ENCODE measurements around the gene SORCS1. TPM values are rescaled to one million over a fixed set of nuclear protein-coding genes. Genes with fewer than 3 reads are reported as not detected.

The SORCS1 gene
- total and polyA plus RNA-seq, 2 of the 8 experiments (the other 6 are each of a cell fraction or from before 2014, with no cell fraction given), result 4.1 to 4.6 TPM

- Histone ChIP-seq H3K23me2 (ENCODE audit: low read depth, low read length) (no peaks in the 10 kb centered on the region), H3K4me1 (replicated peaks in 1 of 4; ENCODE audit: control insufficient read depth in 3 of 4, insufficient read depth in 4 of 4, low read length in 3 of 4) (peaks cover 6 to 10% (median 8%) of the 10 kb centered on the region in 4 experiments; a peak in 6 of 7 replicates), H3K36me3 (ENCODE audit: control insufficient read depth in 2 of 4, insufficient read depth in 4 of 4, low read length in 3 of 4) (no peaks in the 10 kb centered on the region), H2BK120ac (replicated peaks; ENCODE audit: low read depth, low read length) (no peak overlapping the region), H3K18ac (ENCODE audit: extremely low read depth, low read length) (no peak overlapping the region), H2BK15ac (ENCODE audit: low read length) (no peak overlapping the region), H4K20me1 (replicated peaks in 1 of 2; ENCODE audit: control insufficient read depth in 1 of 2, insufficient read depth in 2 of 2, low read length in 2 of 2) (no peaks in the 10 kb centered on the region), H3K4me3 (ENCODE audit: extremely low read depth in 1 of 4, insufficient read depth in 2 of 4, low read depth in 3 of 4, low read length in 4 of 4) (no peak overlapping the region), H2BK12ac (ENCODE audit: low read depth, low read length) (no peak overlapping the region), H3K9ac (replicated peaks in 1 of 4; ENCODE audit: extremely low read depth in 1 of 4, low read depth in 3 of 4, low read length in 3 of 4) (no peak overlapping the region), H3K79me2 (ENCODE audit: control insufficient read depth in 1 of 2, insufficient read depth in 2 of 2, low read length in 2 of 2) (no peaks in the 10 kb centered on the region), H2BK5ac (ENCODE audit: low read depth, low read length) (no peak overlapping the region), H3K9me3 (ENCODE audit: insufficient read depth in 2 of 2, low read depth in 1 of 2, low read length in 1 of 2) (no peaks in the 10 kb centered on the region), H2BK20ac (ENCODE audit: low read length) (no peak overlapping the region), H3K23ac (ENCODE audit: insufficient read length) (no peak overlapping the region), H4K91ac (replicated peaks; ENCODE audit: insufficient read length, low read length) (no peak overlapping the region), H3K79me1 (ENCODE audit: low read depth, low read length) (no peaks in the 10 kb centered on the region), H4K5ac (ENCODE audit: insufficient read length, low read depth, low read length) (no peak overlapping the region), H3K56ac (replicated peaks; ENCODE audit: insufficient read length, low read depth, low read length) (no peak overlapping the region), H3K27me3 (replicated peaks in 1 of 4; ENCODE audit: control insufficient read depth in 3 of 4, extremely low read depth in 1 of 4, insufficient read depth in 3 of 4, low read length in 3 of 4) (no peaks in the 10 kb centered on the region), H3K4me2 (ENCODE audit: insufficient read depth in 1 of 2, low read depth in 2 of 2, low read length in 2 of 2) (no peak overlapping the region), H3K27ac (ENCODE audit: low read depth, low read length) (no peak overlapping the region), H4K8ac (ENCODE audit: extremely low read depth, insufficient read depth, low read length) (no peak overlapping the region), H2AFZ (ENCODE audit: low read length) (no peak overlapping the region), H3K14ac (ENCODE audit: insufficient read length) (no peak overlapping the region), H2AK5ac (ENCODE audit: low read depth, low read length) (no peak overlapping the region), H3K4ac (replicated peaks; ENCODE audit: insufficient read length, low read depth, low read length) (no peak overlapping the region)
- ChIA-PET CTCF (ENCODE audit: partially characterized antibody) (interaction anchor here (0.7 to 5.2 kb wide), 36 partner anchors 11 to 557 kb away, joined by 3 to 52 read pairs (median 4); no protein-coding TSS in a partner anchor), POLR2A (ENCODE audit: partially characterized antibody) (no interaction called here)
- DNase-seq (ENCODE audit: low read depth in 1 of 2, low spot score in 2 of 2) (peak; percentile 43 to 86), FAIRE-seq (peak; percentile 83)
- TF ChIP-seq TBP (IDR thresholded peaks at IDR 0.05; ENCODE audit: low read depth, low read length), result no peak
- no peak for TF ChIP-seq CTBP2 (IDR thresholded peaks at IDR 0.05; ENCODE audit: borderline replicate concordance, insufficient read depth, insufficient read length, low read length)
- peak; percentile 72 to 74 for TF ChIP-seq RAD21 (IDR thresholded peaks at IDR 0.05 in 1 of 2, conservative IDR thresholded peaks at IDR 0.05 in 1 of 2; ENCODE audit: low read depth in 2 of 2, low read length in 2 of 2)
- TF ChIP-seq, protein P1, sequence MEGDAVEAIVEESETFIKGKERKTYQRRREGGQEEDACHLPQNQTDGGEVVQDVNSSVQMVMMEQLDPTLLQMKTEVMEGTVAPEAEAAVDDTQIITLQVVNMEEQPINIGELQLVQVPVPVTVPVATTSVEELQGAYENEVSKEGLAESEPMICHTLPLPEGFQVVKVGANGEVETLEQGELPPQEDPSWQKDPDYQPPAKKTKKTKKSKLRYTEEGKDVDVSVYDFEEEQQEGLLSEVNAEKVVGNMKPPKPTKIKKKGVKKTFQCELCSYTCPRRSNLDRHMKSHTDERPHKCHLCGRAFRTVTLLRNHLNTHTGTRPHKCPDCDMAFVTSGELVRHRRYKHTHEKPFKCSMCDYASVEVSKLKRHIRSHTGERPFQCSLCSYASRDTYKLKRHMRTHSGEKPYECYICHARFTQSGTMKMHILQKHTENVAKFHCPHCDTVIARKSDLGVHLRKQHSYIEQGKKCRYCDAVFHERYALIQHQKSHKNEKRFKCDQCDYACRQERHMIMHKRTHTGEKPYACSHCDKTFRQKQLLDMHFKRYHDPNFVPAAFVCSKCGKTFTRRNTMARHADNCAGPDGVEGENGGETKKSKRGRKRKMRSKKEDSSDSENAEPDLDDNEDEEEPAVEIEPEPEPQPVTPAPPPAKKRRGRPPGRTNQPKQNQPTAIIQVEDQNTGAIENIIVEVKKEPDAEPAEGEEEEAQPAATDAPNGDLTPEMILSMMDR (IDR thresholded peaks at IDR 0.05; ENCODE audit: control extremely low read depth in 1 of 3, insufficient read depth in 1 of 3, low read depth in 1 of 3, low read length in 3 of 3), result peak; percentile 60 to 85 (median 71)
- TF ChIP-seq YY1 (IDR thresholded peaks at IDR 0.05; ENCODE audit: low read depth, low read length), result 0 out of 2 replicates have a peak, but pooled peaks have one; percentile 32
- TF ChIP-seq EP300 (IDR thresholded peaks at IDR 0.05; ENCODE audit: borderline replicate concordance in 1 of 2, low read depth in 2 of 2, low read length in 2 of 2), result no peak
- 73% methylated on average over 6 of the region's 6 CpGs; no CpG with 5 or more reads in 1 of the 2 experiments for WGBS, 2 experiments (ENCODE audit: extremely low coverage in 1 of 2, insufficient coverage in 1 of 2, insufficient read length in 1 of 2, insufficient replicate concordance in 2 of 2, low coverage in 1 of 2, low lambda C conversion rate in 2 of 2, missing lambda C conversion rate in 1 of 2)
Observed at GRCh38 chr10:106711313-106711906, 453.1 kb downstream of the SORCS1 start.
